ENCODE measurements around the gene MARCHF9.

The MARCHF9 gene

GRCh38 chr12:57777367-57777766, 22.5 kb downstream of the MARCHF9 start:
- DNase-seq (ENCODE audit: insufficient read length, low spot score) = no peak
- no peak for FAIRE-seq
- TF ChIP-seq CTCF (IDR thresholded peaks at IDR 0.05; ENCODE audit: insufficient read depth, missing control alignments) = no peak

- DNase-seq (ENCODE audit: insufficient read length, low spot score) (no peak), FAIRE-seq (no peak)
- no peak for TF ChIP-seq CTCF (IDR thresholded peaks at IDR 0.05; ENCODE audit: insufficient read depth, missing control alignments)
Observed at GRCh38 chr12:57777911-57778310, 23.0 kb downstream of the MARCHF9 start.

- no peak for FAIRE-seq
- DNase-seq (ENCODE audit: insufficient read length, low spot score) = no peak
- no peak for TF ChIP-seq CTCF (IDR thresholded peaks at IDR 0.05; ENCODE audit: insufficient read depth, missing control alignments)
Observed at GRCh38 chr12:57779736-57780135, 24.8 kb downstream of the MARCHF9 start.

GRCh38 chr12:57780284-57780897, 25.5 kb downstream of the MARCHF9 start:
- TF ChIP-seq CTCF (IDR thresholded peaks at IDR 0.05; ENCODE audit: insufficient read depth, missing control alignments) = no peak
- FAIRE-seq (no peak), DNase-seq (ENCODE audit: insufficient read length, low spot score) (no peak)

GRCh38 chr12:57781244-57781643, 26.3 kb downstream of the MARCHF9 start:
- DNase-seq (ENCODE audit: insufficient read length, low spot score) = no peak
- FAIRE-seq = no peak
- TF ChIP-seq CTCF (IDR thresholded peaks at IDR 0.05; ENCODE audit: insufficient read depth, missing control alignments) = no peak

GRCh38 chr12:57781801-57782200, 26.9 kb downstream of the MARCHF9 start:
- FAIRE-seq = no peak
- no peak for TF ChIP-seq CTCF (IDR thresholded peaks at IDR 0.05; ENCODE audit: insufficient read depth, missing control alignments)

GRCh38 chr12:57782243-57782607, 27.3 kb downstream of the MARCHF9 start:
- no peak for DNase-seq (ENCODE audit: insufficient read length, low spot score)
- no peak for TF ChIP-seq CTCF (IDR thresholded peaks at IDR 0.05; ENCODE audit: insufficient read depth, missing control alignments)
- FAIRE-seq = no peak

More at GRCh38 chr12:57781801-57782200, 26.9 kb downstream of the MARCHF9 start:
- DNase-seq (ENCODE audit: insufficient read length, low spot score) = no peak
